GM18519 (cell line): ENCODE results near the gene GGTA1.

Experiments used
- ATAC-seq: cut with Tn5 transposase; IDR thresholded peaks from one replicate; pipeline ENCODE4 v1.9.1; 2021; ENCODE audit warnings: mild to moderate bottlenecking, moderate library complexity; ENCODE audit not compliant: unreplicated experiment, low FRiP score

GGTA1 gene

GRCh38 chr9:121500165-121500478 lies 478 bp upstream of the GGTA1 start:
- no peak for ATAC-seq

- ATAC-seq, result no peak
Measured at GRCh38 chr9:121499177-121499426, 542 bp downstream of the GGTA1 start.

GRCh38 chr9:121498487-121499176 lies 1.0 kb downstream of the GGTA1 start:
- no peak for ATAC-seq

- ATAC-seq, result peak; percentile 59
Measured at GRCh38 chr9:121498150-121498486, 1.5 kb downstream of the GGTA1 start.

DNA sequence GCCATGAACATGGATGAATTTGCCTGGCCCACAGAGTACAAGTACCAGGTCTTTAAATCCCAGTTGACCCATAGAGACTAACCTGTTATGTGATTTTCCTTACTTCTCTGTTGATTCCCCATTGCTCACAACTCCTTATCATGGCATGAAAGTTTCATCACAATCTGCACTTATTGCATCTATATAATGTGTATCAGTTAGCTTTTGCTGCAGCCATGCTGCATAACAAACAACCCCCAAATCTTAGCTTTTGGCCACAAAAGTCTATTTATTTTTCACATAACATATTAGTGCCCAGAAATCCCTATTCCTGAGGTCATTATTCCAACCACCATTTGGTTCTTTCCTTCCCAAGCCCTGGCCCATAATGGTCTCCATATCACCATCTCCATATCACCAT lies 3.7 kb downstream of the GGTA1 start:
- ATAC-seq, result no peak

DNA sequence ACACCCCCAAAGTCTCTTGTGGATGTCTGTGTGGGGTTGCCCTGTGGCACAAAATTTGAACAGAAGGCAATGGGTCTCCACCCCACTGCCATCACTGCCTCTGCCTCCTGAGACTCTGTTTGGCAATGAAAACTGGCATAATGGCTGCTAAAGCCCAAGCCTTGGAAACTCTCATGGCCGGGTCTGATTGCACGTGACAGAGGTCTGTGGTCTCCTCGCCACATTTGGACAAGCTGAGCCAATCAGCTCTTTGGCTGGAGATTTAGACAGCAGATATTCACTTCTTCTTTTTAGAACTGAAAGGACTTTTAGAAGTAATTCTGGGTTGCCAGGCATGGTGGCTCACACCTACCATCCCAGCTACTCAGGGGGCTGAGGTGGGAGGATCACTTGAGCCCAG lies 5.5 kb downstream of the GGTA1 start:
- no peak for ATAC-seq

DNA sequence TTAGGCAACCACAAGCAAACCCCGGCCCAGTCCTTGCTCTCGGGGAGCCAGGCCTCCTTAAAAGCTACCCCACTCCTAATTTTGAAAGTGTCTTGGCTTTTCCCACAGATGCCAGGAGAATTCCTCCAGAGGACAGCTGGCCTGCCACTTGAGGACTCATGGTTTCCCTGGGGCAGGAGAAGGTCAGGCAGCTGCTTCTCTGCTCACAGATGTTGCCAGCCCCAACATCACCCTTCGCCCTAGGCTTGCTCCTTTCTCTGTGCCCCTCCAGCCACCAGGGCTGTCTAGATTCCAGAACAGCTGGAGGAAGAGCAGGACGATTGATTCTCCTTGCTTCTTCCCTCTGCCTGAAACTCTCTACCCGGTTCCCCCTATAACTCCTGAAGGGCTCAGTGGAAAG lies 8.5 kb downstream of the GGTA1 start:
- no peak for ATAC-seq

GRCh38 chr9:121489344-121489743 lies 10.3 kb downstream of the GGTA1 start:
- ATAC-seq, result no peak

- no peak for ATAC-seq
Measured at GRCh38 chr9:121486043-121486442, 13.6 kb downstream of the GGTA1 start.

GRCh38 chr9:121485623-121486022 lies 14.0 kb downstream of the GGTA1 start:
- no peak for ATAC-seq

DNA sequence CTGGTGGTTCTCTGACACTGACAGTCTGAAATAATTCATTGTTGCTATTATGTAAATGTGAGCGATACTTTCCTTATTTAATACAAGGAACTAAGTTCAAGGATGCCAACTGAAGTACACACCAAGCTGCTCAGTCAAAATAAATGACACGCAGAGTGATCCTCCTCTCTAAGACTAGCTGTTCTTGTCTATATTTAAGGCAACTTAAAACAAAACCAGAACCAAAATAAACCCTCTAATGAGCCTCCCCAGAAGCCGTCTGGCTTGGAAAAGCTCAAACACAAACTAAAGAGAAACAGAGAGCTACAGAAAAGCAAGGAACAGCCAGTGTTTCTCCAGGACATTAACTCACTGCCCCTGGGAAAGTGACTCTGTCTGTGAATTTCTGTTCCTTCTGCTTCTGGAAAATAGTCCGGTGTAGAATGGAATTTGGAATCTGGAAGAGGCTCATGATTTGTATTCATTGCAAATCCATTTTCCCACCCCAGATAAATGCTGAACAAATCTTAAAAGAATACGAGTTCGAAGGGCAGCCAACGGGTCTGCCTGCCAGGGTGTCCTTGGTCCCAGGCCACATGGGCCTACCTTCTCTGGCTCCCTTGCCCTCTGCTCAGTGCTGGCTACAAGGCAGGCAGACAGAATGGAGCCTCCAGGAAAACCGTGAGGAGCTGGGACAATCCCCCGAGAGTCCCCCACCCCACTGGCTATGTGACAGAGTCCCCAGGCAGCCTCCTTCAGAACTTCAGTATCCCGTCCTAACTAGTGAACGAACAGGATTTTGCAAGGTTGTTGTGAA lies 14.8 kb downstream of the GGTA1 start:
- no peak for ATAC-seq

DNA sequence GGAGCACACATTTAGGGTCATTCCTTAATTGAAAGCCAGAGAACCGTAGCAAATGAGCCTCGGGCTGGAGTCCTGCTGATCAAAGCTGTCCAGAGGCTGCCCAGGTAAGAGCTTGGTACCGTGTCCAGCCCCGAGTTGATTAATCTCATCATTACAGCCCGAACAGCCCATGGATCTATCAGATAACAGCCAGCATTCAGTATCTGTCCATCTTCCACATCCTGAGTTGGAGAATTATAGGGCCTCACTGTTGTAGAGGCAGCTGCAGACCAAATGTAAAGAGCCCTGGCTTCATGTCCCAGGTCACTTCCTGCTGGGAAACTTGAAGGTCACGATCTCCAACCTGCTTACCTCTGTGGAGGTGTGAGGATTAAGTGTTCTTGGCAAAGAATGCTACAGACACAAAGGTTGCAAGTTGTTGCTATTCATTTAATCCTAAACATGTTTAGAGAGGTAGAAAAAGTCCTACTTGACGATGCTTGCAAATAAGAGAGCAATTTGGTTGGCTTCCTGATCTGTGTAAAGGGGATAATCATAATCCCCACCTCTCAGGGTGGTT lies 16.1 kb downstream of the GGTA1 start:
- no peak for ATAC-seq

DNA sequence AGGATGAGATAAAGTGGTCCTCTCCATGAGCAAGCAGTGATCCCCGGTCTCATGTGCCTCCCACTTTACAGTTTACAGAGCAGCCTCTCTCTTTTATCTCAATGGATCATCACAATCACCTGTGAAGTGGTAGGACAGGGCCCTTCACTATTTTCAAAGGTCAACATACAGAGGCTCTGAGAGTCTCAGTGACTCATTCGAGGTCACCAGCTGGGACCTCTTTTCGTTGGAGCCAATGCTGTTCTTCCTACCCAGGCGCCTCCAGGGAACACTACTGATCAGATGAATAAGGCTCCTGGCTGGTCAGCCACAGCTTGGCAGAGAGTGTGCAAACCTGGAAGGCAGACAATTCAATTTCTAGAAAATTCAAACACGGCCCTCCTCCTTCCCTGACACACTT lies 16.6 kb downstream of the GGTA1 start:
- ATAC-seq, result no peak

DNA sequence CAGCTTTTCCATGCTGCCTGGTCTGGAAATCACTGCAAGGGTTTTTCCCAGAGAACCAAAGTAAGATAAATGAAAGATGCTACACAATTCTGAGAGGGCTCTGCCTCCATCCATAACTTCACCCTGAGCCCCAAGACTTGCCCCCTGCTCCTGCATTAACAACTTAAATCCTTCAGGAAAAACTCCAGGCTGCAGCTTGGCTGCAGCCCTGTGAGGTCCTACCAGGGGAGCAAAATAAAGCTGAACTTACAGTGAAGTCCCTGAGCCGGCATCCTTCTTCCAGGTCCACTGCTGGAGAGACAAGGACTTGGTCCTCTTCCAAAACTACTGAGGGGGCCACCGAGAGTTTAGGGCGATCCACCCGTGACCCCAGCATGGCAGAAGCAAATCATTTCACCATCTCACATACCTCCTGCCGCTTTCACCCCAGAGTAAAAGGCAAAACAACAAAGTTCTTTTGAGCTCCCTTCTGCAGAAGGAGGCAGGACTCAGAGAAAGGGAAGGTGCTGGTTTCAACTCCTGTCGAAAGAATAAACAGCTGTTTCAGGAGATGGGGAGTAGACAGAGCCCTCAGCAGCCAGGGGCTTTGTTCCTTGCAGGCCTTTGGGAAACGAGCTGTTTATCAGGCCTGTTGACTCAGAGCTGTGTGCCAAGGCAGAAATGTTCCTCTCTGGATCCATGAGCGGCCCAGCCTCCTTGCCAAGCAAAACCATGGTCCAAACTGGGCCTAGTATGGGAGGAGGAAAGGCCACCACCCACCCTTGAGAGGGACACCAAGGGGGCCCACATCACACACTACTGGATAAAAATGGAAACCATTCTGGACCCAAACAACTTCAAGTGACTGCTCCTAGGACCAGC lies 20.6 kb downstream of the GGTA1 start:
- no peak for ATAC-seq

DNA sequence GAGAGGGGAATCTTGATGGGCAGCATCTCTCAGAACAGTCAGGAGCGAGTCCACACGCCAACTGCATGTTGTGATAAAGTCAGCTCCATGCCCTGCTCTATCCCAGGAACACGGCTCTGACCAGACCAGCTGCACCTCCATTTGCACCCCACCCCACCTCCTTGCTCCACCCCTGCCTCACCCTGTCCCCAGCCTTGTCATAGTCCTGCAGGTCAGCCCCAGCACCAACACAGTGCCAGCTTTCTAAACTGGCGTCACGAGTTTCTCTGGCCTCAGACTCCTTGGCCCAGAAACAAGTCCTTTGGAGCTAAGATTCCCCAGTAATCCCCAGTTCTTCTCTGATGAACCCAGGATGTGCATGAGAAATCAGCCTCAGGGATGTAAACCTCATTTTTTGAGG lies 23.5 kb downstream of the GGTA1 start:
- no peak for ATAC-seq

GRCh38 chr9:121474231-121474947 lies 25.3 kb downstream of the GGTA1 start:
- ATAC-seq, result no peak

DNA sequence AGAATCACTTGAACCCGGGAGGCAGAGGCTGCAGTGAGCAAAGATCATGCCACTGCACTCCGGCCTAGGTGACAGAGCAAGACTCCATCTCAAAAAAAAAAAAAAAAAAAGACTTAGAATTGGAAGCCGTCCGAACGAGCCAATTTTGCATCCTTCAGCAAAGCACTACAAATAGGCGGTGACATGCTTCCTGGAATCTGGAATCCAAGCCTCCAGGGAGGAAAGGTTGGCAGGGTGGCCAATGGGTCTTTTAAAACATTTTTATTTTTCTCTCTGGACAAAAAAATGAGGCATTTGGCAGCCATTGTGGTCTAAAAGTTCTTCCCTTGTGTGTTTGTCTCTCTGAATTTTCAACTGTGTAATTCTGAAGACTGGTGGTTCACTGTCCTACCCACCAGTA lies 26.4 kb downstream of the GGTA1 start:
- no peak for ATAC-seq

- ATAC-seq, result no peak
Measured at GRCh38 chr9:121472446-121472845, 27.2 kb downstream of the GGTA1 start.

- ATAC-seq, result no peak
Measured at GRCh38 chr9:121466142-121466541, 33.5 kb downstream of the GGTA1 start.

DNA sequence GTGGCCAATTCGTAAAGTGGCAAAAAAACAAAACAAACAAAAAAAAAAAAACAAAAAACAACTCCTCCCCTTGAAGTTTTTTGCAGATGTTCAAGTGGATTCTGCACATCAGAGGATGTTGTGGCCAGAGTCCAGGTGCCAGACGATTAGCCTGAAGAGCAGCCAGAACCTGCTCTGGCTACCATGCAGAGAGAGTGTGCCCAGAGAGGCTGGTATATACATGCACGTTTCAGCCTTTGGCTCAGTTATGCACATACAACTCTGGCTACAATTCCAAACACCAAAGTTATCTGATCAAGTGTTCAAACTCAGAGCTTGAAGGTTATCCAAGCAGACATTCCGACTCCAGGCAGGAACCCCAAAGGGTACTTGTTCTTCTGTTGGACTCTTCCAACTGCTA lies 34.7 kb downstream of the GGTA1 start:
- ATAC-seq, result no peak
